Activated CD4-positive, alpha-beta T cell treated with anti-CD3 and anti-CD28 coated beads, Interleukin-10, Interleukin-2, amounts not matched to agents 100 ng/mL and 50 ng/mL, durations not matched to agents 16 hours and 8 hours (primary cell): ENCODE measurements around the gene SH3GL2.
A peak's percentile ranks its signal among the peaks of the same experiment; 100 is the strongest.

Experiments used
- DNase-seq: peaks from one replicate; pipeline ENCODE4 v3.0.0-alpha.2; 2020

Gene SH3GL2

DNA sequence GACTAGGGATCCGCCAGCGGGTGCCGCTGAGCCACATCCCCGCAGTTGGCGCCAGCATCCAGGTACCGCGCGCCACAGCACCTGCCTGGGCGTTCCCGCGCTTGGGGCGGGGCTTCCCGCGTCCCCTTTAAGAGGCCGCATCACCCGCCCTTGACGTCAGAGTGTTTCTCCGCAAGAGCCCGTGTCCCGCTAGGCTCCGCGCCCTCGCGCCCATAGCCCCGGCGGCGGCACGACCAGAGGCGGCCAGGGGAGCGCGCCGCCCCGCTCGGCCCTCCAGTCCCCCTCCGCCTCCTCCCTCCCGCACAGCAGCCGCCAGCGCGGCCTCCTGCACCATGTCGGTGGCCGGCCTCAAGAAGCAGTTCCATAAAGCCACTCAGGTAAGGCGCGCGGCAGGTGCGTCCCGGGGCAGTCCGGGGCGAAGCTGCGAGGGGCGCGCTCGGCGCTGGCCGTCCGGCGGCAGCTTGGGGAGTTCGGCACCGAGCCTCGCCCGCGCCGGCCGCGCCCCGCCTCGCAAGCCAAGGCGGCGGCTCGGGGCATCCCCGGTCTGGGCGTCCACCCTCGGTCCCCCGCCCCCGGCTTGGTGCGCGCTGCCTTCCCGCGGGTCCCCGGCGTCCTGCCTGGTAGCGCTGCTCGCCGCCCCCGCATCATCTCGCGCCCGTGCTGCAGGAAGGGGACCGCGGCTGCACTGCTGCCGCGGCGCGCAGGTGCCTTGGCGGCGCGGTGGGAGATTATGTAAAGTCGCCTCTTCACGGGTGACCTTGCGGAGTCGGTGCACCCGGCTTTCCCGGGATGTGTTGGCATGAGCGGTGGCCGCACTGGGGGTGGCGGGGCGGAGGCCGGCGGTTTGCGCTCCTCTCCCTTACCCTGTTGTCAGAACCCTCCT, at the start of gene SH3GL2:
TSS of gene SH3GL2 (plus strand) at position 156 of the 883 bp plus-strand sequence.
- peak; percentile 9 for DNase-seq

DNA sequence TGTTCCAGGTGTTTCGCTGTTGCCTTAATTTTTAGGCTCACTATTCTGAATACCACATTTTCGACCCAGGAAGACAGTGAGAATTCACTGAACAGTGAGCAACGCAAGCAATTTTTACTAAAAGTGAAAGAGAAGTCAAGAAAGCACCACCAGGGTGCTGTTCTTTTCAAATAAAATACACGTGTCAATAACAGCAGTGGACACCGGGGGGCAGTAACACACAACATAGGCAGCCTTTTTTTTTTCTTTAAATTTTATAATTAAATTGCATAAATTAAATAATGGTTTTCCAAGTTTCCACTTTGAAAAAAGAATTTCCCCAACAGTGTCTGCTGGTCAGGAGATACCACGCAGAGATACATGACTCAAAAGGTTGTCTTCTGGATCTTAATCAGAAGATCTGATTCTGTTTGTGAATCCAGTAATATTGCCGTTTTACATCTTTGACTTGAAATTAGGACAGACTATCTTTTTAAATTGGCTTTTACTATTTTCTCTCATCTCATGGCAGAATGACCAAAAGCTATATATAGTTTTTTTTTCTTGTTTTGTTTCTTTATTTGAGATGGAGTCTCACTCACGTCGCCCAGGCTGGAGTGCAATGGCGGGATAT, 47.1 kb upstream of the SH3GL2 start:
- peak; percentile 44 for DNase-seq

DNA sequence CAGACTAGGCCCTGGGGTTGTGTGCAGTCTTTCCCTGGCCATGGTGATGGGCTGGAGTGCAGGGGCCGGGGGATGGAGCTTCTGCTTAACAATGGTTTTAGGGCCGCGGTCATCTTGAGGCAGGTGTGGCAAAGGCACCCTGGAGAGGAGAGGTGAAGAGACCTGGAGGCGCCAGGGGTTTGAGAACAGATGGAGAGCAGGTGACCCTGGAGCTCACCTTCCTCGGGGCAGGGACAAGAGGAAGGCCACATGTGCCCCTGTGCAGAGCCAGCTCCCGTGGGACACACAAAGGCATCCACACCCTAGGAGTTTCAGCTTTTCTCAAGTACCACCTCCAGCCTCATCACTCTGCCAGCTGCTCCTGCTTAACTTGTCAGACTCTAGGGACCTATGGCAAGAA, 46.4 kb upstream of the SH3GL2 start:
- DNase-seq, result no peak

DNA sequence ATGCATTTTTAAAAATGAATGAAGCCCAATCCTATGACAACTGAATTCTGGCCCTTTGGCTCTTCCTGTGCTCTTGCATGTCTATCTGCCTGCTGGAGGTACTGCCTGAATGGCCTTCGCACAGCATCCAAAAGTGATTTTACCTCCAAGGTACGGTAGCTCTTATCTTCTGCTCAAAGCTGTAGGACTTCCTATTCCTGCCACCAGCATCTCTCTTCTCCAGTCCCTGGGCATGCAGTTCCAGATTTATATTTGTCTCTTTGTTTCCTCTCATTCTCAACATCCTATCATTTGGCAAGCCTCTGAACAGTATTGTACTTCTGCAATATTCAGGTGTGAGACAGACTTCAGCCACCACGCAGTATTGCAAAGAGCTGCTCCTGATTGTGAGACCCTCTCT, 43.7 kb upstream of the SH3GL2 start:
- no peak for DNase-seq

DNA sequence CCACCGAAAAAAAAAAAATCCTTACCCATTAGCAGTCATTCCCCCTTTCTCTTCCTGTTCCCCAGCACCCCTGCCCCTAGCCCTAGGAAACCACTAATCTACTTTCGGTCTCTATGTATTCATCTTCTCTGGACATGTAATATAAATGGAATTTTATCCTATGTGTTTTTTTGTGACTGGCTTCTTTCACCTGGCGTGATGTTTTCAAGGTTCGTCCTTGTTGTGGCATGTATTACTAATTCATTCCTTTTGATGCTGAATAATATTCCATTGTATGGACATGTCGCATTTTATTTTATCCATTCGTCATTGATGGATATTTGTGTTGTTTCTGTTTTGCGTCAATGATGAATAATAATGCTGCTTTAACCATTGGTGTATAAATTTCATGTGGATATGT, 42.8 kb upstream of the SH3GL2 start:
- no peak for DNase-seq

DNA sequence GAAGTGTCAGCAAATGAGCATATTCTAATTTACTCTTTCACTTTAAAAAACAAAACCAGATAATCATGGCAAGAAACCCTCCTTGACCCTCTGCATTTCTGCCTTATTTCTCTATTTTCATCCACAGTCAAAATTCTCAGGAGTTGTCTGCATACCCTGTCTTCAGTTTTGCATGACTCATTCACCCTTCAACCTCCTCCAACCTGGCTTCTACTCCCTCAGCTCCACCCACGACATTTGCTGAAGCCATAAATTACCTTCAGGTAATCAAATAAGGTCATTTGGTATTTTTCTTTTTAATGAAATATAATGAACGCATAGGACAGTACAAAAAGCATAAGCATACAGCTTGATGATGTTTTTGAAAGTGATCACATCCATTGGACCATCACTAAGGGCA, 27.8 kb upstream of the SH3GL2 start:
- no peak for DNase-seq

DNA sequence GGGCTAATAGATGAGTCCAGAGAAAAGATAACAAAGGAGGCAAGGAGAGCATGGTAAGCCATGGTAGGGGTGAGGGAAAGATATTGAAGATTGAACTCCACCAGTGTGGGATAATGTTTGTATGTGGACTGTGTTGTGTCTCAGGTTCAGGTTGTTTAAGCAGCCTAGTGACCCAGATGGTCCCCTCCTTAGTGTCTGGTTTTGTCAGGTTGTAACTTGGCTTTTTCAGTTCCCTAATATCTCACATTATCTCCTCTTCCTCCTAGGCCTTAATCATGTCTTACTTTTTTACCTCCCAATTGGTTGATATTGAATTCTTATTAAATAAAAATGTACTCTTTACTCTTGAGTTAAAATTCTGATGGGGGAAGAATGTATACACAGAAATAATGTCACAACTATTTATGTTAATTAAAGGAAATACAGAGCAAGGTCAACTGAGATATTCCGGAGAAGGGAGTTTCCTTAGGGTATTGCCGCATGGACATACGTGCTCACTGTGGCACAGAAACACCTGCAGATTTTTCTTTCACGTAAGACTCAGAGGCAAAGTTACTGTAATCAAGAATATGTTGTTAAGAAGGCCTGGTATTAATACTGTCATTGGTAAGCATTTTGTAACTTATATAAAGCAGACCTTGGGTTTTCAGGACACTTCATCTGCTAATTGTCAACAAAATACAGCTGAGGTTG, 23.4 kb upstream of the SH3GL2 start:
- no peak for DNase-seq

DNA sequence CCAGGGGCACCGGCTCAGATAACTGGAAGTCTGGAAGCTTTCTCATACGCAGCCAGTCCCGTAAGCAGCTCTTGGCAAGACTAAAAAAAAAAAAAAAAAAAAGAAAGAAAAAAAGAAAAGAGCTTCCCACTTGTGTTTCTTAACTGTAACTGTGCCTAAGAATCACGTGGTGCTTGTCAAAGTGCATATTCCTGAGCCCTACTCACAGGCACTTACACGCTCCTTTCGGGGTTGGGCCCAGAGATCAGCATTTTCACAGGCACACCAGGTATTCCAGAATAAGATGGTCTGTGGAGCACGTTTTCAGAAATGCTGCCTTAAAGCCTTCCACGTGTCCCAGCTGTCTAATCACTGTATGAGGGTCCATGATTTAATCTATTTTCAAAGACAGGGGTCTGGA, 22.6 kb upstream of the SH3GL2 start:
- no peak for DNase-seq

DNA sequence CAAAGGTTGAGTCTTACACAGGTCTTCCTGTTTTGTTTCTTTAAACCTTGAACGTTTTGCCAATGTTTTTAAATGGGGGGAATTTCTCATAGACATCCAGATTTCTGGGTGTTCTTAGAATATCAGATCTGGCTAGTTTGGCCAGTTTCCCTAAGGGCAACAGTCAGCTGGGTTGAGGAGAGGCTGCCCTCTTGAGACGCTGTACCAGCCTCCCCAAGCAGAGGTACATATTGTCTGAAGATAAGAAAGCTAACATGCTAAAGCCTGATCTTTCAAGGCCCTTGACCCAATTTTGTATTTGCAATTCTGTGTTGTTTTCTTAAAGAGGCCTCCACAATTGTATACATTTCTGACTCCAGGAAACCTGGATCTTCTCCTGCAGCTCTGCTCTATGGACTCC, 21.9 kb upstream of the SH3GL2 start:
- no peak for DNase-seq

DNA sequence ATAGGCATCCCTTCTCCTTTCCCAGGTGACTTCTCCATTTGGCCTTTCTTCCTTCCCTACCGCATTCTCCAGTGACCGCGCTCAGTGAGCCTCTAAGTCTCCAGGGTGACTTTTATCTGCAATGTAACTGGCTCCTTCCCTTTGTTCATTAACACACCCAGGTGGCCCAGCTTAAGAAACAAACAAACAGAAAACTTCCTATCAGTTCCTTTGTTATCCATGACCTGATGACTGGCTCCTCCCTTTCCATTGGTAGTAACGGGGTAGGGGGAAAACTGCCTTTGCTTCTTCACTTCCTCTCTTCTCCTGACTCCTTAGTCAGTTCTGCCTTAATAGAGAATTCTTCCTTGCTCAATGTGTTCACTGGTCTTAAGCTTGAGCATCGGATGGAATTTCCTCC, 7.0 kb upstream of the SH3GL2 start:
- no peak for DNase-seq

DNA sequence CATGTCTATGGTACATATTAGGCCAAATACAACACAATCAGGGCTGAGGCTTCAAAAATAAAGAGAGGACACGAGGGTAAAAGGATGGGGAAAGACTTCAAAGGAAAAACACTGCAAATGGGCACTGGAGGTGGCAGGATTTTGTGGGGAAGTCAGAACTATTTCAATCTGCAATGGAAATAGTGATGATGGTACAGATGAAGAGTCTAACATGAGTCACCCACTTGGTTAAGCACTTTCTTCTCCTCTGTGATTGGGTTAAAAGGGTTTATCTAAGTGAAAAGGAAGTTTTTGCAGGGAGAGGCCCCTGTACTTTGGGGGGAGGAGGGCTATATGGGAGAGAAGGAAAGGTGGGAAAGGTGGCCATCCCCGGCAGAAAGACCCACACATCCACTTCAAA, 4.5 kb upstream of the SH3GL2 start:
- DNase-seq, result no peak

DNA sequence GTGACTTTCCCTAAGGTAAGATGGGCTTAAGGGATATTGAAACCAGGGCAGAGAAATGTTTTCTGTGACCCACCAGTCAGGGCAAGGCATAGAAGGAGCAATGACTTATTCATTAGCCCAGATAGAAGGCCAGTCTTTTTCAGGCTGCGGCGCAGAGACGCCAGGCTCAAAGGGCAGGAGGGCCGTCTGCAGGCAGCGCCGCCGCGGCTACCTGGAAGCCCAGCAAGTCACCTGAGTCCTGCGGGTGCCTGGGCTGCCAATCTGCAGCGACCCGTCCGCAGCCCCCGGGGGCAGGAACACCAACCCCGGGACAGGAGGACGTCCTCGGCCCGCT, 322 bp upstream of the SH3GL2 start:
- DNase-seq, result no peak

DNA sequence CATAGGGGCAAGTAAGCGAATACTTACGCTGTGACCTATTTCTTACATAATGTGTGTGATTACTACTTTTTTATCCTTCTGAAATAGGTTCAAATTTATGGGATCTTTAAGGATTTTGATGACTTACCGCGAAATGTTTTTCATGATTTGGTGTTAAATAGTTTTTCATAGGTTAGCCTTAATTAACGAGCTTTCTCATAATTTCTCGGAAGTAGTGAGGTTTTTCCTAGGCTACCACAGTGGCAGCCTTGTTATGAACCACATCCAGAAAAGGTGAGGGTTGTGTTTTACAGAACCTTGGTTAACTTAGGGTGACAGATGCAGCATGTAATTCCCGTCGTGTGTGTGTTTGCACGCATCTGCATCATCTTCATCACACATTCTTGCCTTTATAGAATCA, 1.3 kb downstream of the SH3GL2 start:
- DNase-seq, result no peak

DNA sequence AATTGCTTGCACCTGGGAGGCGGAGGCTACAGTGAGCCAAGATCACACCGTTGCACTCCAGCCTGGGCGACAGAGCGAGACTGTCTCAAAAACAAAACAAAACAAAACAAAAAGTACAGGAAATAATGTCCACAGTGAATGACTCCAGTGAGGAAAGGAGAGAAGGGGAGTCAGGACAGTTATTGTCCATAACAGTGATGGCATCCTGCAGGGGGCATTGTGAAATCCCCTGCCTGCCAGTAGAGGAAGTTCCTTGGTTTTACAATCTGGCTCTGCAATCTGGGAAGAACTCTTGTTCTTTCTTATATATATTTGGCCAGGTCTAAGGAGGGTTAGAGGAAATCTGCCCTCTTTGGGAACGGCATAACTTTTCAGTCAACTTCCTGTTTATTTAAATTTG, 8.2 kb downstream of the SH3GL2 start:
- DNase-seq, result no peak

DNA sequence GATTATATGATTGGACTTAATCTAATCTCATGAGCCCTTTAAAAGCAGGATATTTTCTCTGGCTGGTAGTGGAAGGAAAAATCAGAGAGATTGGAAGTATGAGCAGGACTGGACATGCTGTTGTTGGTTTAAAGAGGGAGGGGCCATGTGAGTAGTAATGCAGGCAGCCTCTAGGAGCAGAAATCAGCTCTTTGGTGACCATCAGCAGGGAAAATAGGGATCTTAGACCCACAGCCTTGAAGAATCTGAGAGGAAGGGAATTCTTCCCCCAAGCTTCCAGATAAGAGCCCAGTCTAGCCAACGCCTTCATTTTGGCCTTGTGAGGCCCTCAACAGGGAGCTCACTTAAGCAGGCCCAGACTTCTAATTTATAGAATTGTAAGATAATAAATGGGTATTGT, 9.5 kb downstream of the SH3GL2 start:
- no peak for DNase-seq

DNA sequence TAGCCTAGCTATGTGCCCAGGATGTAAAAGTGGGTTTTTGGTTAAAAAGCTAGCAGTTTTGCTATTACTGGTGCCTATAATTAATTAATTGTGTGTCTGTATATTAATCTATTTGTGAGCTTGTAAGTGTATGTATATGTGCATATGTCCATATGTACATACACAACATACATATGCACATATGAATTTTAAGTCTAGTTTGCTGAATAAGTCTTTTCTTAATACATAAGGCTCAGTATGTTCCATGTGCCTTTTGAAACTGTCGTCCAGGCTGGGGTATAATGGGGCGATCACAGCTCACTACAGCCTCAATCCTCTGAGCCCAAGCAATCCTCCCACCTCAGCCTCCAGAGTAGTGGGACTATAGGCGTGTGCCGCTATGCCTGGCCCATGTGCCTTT, 10.1 kb downstream of the SH3GL2 start:
- no peak for DNase-seq

DNA sequence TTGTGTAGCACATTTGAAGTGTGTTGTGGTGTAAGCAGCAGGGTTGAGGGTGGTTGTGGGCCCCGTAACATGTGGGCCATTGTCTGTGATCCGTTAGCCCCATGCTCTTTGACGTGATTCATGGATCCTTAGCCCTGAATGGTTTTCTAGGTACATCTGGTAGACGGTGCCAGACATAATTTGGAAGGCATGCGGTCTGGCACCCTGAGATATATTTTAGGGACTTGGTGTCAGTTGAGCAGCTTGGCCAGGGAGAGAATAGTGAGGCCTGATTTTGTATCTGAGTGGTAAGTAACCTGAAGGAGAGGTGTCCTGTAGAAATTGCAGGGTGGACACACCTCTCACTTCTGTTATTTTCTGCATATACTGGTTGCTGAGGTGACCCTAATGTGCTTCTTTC, 10.9 kb downstream of the SH3GL2 start:
- DNase-seq, result no peak

DNA sequence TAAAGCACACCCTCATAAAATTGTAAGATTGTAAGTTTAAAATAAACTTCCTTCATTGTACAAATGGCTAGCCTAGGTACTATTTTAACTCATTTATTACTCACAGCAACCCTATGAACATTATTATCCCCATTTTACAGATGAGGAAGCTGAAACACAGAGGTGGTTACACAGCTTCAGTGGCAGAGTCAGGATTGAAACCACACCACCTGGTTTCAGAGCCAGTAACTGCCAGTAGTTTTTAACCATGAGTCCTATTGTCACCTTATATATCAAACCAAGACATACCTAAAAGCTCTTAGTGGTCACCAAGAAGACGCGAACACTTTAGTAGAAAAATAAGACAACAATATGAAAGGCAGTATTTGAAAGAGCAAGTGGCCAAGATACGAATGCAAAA, 16.1 kb downstream of the SH3GL2 start:
- DNase-seq, result no peak

DNA sequence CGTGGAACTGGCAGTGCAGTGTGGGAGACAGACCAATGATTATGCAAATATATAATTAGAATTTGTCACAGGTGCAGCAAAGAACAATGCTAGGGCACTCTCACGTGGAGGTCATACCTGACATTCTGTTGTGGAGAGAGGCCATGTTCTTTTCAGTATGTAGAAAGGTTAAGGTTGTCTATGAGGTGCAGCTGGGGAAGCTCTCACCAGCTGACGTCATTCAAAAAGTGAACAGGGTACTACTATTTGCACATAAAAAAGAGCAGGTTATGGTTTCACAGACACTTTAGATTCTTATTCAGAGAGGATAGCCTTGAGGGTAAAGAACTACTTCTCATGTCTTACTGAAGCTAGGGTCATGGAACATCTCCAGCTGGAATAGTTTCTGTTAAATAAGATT, 19.1 kb downstream of the SH3GL2 start:
- no peak for DNase-seq

DNA sequence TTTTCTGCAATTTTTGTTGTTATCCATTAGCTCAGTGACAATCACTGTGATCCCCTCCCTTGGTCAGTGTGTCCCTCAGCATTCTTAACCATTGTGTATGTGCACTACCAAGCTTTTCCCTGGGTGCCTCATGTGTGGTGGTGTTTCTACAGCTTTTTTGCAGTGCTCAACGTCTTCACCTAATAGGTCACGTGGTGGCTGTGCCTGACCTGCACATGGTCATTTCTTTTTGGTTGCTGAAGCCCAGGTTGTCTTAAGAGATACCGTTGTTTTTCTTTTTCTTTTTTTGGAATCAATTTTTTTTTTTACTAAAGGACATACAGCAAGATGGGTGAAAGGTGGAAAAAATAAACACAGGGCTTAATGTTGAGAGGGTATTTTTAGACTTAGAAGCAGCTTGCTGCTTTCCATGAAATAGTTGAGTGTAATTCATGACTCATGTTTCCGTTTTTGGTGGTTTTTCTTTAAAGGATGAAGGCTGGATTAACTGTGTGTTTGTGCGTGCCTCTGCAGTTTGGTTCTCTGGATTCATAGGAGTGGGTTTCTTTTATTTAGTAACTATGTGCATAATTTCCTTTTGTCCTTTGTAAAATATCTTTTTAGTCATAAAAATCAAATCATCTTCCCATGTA, 22.2 kb downstream of the SH3GL2 start:
- no peak for DNase-seq

DNA sequence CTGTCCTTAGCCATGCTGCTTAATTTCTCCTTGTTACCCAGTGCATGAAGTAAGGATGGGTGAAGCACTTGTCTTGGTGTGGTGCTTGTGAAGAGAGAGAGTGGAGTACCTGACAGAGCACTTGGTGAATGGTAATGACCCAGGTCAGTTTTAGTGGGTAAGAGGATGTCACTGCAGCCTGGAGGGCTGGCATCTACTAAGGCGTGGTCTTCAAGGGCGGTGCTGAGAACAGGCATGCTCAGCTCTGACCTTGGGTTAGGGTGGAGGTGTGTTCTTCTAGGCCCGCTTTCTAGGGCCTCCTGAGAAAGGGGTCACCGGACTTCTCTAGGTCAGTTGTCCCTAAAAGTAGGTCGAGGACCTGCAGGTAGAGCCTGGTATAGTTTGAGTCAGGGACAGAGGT, 25.7 kb downstream of the SH3GL2 start:
- DNase-seq, result no peak

DNA sequence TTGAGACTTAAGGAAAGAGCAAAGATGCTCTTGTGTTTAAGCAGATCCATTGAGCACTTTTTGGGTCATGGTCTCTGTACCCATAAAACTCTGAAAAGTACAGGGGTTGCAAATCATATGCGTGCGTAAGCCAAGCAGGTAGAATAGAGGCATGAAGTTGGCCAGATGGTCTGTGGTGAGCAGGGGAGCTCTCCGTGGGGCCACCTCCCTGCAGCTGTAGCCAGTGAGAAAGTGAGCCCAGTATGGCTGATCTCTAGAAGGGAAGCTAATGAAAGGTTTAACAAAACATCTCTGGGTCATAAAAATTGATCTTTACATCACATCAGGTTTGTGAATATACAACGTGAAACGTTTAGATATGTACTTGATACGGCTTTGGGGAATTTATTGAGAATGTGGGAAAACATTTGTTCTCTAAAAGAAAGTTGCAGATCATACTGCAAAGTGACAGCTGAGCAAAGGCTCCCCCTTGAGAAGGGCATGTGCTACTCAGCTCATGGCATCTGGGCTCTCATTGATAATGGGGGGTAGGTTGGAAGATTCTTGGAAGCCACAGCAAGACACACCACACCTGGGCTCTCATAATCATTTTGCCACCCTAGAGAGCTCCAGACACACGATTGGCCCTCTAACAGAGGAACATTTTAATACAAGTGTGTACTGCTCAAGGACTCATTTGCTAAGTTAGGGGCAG, 30.6 kb downstream of the SH3GL2 start:
- no peak for DNase-seq

DNA sequence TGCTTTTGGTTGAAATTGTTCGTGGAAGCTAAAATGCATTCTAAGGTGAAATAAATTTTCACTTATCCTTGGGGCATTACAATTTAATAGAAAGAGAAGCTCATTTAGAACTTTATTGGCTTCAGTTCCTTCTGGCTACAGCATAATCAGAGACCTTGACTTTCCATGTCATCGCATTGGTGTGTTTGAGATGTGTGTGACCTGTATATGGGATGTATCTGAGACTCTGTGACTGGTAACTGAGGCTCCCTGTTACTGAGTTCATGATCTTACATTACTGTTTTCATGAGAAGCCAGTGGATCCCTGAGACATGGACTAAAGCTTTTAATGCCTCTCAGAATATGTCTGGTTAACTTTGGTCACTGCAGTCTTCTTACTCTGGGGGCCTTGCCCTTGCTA, 32.5 kb downstream of the SH3GL2 start:
- no peak for DNase-seq
